Osteocyte (in vitro differentiated cells): ENCODE data around the gene SIAH3. TPM values are rescaled to one million over a fixed set of nuclear protein-coding genes. Genes with fewer than 3 reads are reported as not detected.

Experiments
- DNase-seq: peaks from one replicate; pipeline ENCODE4 v3.0.0; 2021; ENCODE audit warnings: mixed read lengths; ENCODE audit not compliant: unreplicated experiment; ENCODE audit errors: extremely low spot score
- H3K27ac Mint-ChIP-seq: one replicate; pipeline ENCODE4 v1.8.0; 2021; ENCODE audit warnings: mild to moderate bottlenecking, mixed read lengths; ENCODE audit not compliant: unreplicated experiment
- H3K27me3 Mint-ChIP-seq: one replicate; pipeline ENCODE4 v1.8.0; 2021; ENCODE audit warnings: mixed read lengths; ENCODE audit not compliant: unreplicated experiment
- H3K36me3 Mint-ChIP-seq: one replicate; pipeline ENCODE4 v1.8.0; 2021; ENCODE audit warnings: mixed read lengths; ENCODE audit not compliant: unreplicated experiment
- H3K4me1 Mint-ChIP-seq: one replicate; pipeline ENCODE4 v1.8.0; 2021; ENCODE audit warnings: mixed read lengths; ENCODE audit not compliant: unreplicated experiment
- H3K4me3 Mint-ChIP-seq: one replicate; pipeline ENCODE4 v1.8.0; 2021; ENCODE audit warnings: mild to moderate bottlenecking, moderate library complexity, mixed read lengths; ENCODE audit not compliant: unreplicated experiment
- H3K9me3 Mint-ChIP-seq: one replicate; pipeline ENCODE4 v1.8.0; 2021; ENCODE audit warnings: mixed read lengths; ENCODE audit not compliant: unreplicated experiment
- total RNA-seq: library from RNA; stranded (reverse); gene quantifications from 2 replicates; pipeline ENCODE4 v1.2.1, GENCODE V29; 2021
- TF ChIP-seq, protein P1 (sequence below): fragments of 200-600 bp; sonication (generic); IDR thresholded peaks from 2 replicates; pipeline ENCODE4 v1.5.0; 2021; ENCODE audit warnings: antibody characterized with exemption, mild to moderate bottlenecking, moderate library complexity

SIAH3 gene
- total RNA-seq, 1 donor from 2014 or later: not detected

DNA sequence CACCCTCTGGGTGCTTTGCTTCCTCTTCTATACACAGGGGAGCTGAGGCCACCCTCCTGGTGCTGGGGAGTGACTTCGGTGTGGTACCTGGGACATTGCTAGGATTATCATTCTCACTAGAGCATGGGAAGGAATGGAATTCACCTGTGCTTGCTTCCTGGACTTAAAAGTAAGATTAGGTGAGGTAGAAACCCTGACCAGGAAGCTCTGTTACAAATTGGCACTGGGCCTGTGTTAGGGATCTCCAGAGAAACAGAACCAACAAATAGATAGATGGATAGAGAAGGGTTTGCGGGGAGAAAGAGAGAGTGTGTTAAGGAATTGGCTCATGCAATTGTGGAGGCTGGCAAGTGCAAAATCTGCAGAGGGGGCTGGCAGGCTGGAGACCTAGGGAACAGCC is 13.9 kb upstream of the SIAH3 start:
- no peaks in the 10 kb centered on the region for H3K36me3 Mint-ChIP-seq
- H3K27me3 Mint-ChIP-seq: no peaks in the 10 kb centered on the region

DNA sequence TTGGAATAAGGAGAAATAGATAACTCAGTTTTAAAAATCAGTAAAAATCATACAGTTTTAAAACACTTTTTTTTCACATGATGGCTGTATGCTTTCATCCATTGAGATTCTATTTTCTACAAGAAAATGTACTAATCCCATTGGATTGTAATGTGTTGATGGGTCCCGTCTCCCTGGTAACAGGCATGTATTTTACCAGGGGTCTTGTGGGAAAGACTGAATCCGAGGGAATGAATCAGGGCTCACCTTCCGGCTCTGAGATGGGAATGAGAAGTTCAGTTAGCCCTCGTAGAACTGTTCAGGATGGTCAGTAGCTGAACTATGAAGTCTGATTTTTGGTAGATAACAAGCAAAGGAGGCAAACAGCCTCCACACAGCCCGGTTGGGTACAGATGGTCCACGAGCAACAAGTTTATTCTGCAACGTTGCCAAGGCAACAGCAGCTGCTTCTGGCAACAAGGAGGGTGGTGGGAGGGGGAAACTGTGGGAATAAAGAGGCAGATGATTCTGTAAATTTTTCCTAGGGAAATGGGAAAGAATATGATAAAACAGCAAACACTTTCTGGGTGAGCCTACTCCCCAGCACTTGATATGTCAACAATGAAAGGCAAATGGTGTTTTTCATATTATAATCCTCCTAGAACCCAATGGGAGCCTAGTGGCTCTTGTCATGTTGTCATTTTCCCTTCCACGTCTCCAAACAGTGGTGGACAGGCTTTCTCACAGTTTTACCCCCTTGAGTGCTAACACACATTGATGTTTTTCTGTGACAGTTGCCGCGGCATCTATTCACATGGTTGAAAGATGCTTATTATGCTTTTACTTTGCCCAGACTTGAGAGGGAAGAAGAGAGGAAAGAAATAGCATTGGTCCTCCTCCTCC is 12.4 kb upstream of the SIAH3 start:
- peaks cover 3% of the 10 kb centered on the region for H3K9me3 Mint-ChIP-seq
- no peak for DNase-seq
- H3K27ac Mint-ChIP-seq: no peak overlapping the region

More for the DNA sequence above, 13.9 kb upstream of the SIAH3 start:
- no peak overlapping the region for H3K4me3 Mint-ChIP-seq
- H3K27ac Mint-ChIP-seq: no peak overlapping the region
- TF ChIP-seq, protein P1, sequence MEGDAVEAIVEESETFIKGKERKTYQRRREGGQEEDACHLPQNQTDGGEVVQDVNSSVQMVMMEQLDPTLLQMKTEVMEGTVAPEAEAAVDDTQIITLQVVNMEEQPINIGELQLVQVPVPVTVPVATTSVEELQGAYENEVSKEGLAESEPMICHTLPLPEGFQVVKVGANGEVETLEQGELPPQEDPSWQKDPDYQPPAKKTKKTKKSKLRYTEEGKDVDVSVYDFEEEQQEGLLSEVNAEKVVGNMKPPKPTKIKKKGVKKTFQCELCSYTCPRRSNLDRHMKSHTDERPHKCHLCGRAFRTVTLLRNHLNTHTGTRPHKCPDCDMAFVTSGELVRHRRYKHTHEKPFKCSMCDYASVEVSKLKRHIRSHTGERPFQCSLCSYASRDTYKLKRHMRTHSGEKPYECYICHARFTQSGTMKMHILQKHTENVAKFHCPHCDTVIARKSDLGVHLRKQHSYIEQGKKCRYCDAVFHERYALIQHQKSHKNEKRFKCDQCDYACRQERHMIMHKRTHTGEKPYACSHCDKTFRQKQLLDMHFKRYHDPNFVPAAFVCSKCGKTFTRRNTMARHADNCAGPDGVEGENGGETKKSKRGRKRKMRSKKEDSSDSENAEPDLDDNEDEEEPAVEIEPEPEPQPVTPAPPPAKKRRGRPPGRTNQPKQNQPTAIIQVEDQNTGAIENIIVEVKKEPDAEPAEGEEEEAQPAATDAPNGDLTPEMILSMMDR: no peak
- H3K4me1 Mint-ChIP-seq: peaks cover 12% of the 10 kb centered on the region
- H3K9me3 Mint-ChIP-seq: peaks cover 3% of the 10 kb centered on the region
- no peak for DNase-seq

DNA sequence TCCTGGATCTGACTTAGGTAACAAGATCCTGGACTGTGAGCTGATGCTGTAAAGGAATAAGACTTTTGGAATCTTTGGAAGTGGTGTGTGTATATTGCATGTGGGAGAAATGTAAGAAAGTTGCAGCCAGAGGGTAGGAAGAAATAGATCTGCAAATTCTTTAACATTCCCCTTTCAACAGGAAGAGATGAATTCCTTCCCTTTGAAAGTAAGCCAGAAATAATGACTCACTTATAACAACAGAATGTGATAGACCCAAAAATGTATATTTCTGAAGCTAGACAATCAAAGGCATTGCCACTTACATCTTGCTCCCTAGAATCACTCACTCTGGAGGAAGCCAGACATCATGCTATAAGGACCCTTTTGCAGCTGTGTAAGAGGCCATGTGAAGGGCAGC is 9.8 kb upstream of the SIAH3 start:
- no peaks in the 10 kb centered on the region for H3K27me3 Mint-ChIP-seq
- H3K27ac Mint-ChIP-seq: peak overlapping the region; percentile 53
- TF ChIP-seq, protein P1: no peak
- H3K9me3 Mint-ChIP-seq: peaks cover 3% of the 10 kb centered on the region
- no peaks in the 10 kb centered on the region for H3K36me3 Mint-ChIP-seq
- H3K4me3 Mint-ChIP-seq: no peak overlapping the region
- H3K4me1 Mint-ChIP-seq: peaks cover 15% of the 10 kb centered on the region
- no peak for DNase-seq

More for the DNA sequence above, 12.4 kb upstream of the SIAH3 start:
- no peaks in the 10 kb centered on the region for H3K36me3 Mint-ChIP-seq
- TF ChIP-seq, protein P1: no peak
- no peak overlapping the region for H3K4me3 Mint-ChIP-seq
- H3K27me3 Mint-ChIP-seq: no peaks in the 10 kb centered on the region
- peaks cover 15% of the 10 kb centered on the region for H3K4me1 Mint-ChIP-seq

DNA sequence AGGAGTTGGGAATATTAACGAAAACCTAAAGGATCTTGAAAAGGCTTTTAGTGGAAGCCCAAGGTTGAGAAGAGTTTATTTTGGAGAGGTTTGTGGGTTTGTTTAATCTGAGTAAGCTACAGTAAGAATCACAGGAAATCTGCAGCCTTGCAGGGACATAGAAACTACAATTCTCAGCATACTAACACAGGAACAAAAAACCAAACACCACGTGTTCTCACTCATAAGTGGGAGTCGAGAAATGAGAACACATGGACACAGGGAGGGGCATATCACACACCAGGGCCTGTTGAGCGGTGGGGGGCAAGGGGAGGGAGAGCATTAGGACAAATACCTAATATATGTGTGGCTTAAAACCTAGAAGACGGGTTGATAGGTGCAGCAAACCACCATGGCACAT is 8.7 kb upstream of the SIAH3 start:
- no peak overlapping the region for H3K27ac Mint-ChIP-seq
- H3K36me3 Mint-ChIP-seq: no peaks in the 10 kb centered on the region
- no peak for DNase-seq
- H3K4me1 Mint-ChIP-seq: peaks cover 15% of the 10 kb centered on the region
- TF ChIP-seq, protein P1: no peak
- H3K4me3 Mint-ChIP-seq: no peak overlapping the region
- peaks cover 3% of the 10 kb centered on the region for H3K9me3 Mint-ChIP-seq
- no peaks in the 10 kb centered on the region for H3K27me3 Mint-ChIP-seq

DNA sequence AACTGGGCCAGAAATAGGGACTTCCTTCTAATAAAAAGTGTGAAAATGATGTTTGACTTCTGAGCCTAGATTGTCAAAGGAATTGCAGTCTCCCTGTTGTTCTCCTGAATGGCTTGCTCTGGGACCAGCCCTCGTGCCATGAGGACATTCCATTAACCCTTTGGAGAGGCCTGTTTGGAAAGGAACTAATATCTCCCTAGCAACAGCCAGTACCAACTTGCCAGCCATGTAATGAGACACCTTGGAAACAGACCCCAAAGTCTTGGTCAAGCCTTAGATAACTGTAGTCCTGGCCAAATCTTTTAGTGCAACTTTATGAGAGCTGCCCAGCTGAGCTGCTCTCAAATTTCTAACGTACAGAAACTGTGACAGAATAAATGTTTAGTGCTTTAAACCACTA is 8.2 kb upstream of the SIAH3 start:
- no peaks in the 10 kb centered on the region for H3K36me3 Mint-ChIP-seq
- peaks cover 15% of the 10 kb centered on the region for H3K4me1 Mint-ChIP-seq
- H3K9me3 Mint-ChIP-seq: peaks cover 3% of the 10 kb centered on the region
- no peak overlapping the region for H3K27ac Mint-ChIP-seq
- DNase-seq: no peak
- TF ChIP-seq, protein P1: no peak
- H3K4me3 Mint-ChIP-seq: no peak overlapping the region
- no peaks in the 10 kb centered on the region for H3K27me3 Mint-ChIP-seq
